Thoracic aorta (tissue), 2 donors: ENCODE data around the gene CABLES2. TPM values are rescaled to one million over a fixed set of nuclear protein-coding genes. Genes with fewer than 3 reads are reported as not detected.

Source experiments
- ATAC-seq: fragments of 150-250 bp; one replicate; pipeline ENCODE4 v1.8.0; 2017; ENCODE audit warnings: low read depth; ENCODE audit not compliant: insufficient number of reproducible peaks, low FRiP score
- DNase-seq: peaks from one replicate; pipeline ENCODE4 v3.0.0-alpha.2; 2020; ENCODE audit warnings: low spot score
- H3K27ac ChIP-seq, 2 donors: fragments of 200-600 bp; sonication (generic); 1 replicate in 1 of 2; 2 replicates in 1 of 2; pipeline ENCODE4 v1.5.1; 2016; ENCODE audit warnings: mild to moderate bottlenecking in 2 of 2, moderate library complexity in 2 of 2
- H3K27me3 ChIP-seq: fragments of 200-600 bp; sonication (generic); replicated peaks from 2 replicates; pipeline ENCODE4 v1.6.0; 2016; ENCODE audit warnings: mild to moderate bottlenecking; ENCODE audit not compliant: insufficient read depth
- H3K36me3 ChIP-seq: fragments of 200-600 bp; sonication (generic); one replicate; pipeline ENCODE4 v1.5.1; 2016
- H3K4me1 ChIP-seq, 2 donors: fragments of 200-600 bp; sonication (generic); 1 replicate in 1 of 2; 2 replicates in 1 of 2; pipeline versions ENCODE4 v1.5.1 to v1.6.0; 2016; ENCODE audit warnings: low read depth in 2 of 2, mild to moderate bottlenecking in 1 of 2; ENCODE audit not compliant: control insufficient read depth in 1 of 2
- H3K4me3 ChIP-seq: fragments of 200-600 bp; sonication (generic); 2 replicates; pipeline ENCODE4 v1.5.1; 2016; ENCODE audit warnings: mild to moderate bottlenecking
- H3K9me3 ChIP-seq: fragments of 200-600 bp; sonication (generic); 2 replicates; pipeline ENCODE4 v1.5.1; 2016
- CTCF ChIP-seq: fragments of 200-600 bp; sonication (generic); IDR thresholded peaks from one replicate; pipeline ENCODE4 v1.5.1; 2019; ENCODE audit warnings: antibody characterized with exemption
- total RNA-seq, 2 donors: library from RNA; depleted of rRNA; stranded (reverse); fragments of >200 nt; gene quantifications; one replicate each; pipeline versions ENCODE4 v1.1.0 to v1.2.3, GENCODE V29; 2016

The CABLES2 gene
- total RNA-seq, 2 donors from 2014 or later: 2.1 to 9.2 TPM

GRCh38 chr20:62362991-62363919 lies 43.8 kb downstream of the CABLES2 start:
- ATAC-seq: no peak
- no peak for DNase-seq
- H3K9me3 ChIP-seq: no peaks in the 10 kb centered on the region
- no peak overlapping the region for H3K4me3 ChIP-seq
- no peak for TF ChIP-seq CTCF
- H3K27ac ChIP-seq: peak overlapping the region; percentile 20 to 95
- H3K4me1 ChIP-seq: peaks cover 60 to 87% of the 10 kb centered on the region in 2 donors
- H3K27me3 ChIP-seq: no peaks in the 10 kb centered on the region
- H3K36me3 ChIP-seq: no peaks in the 10 kb centered on the region

GRCh38 chr20:62362590-62362940 lies 44.5 kb downstream of the CABLES2 start:
- Histone ChIP-seq H3K36me3 (no peaks in the 10 kb centered on the region), H3K27me3 (no peaks in the 10 kb centered on the region), H3K27ac (peak overlapping the region; percentile 20 to 95), H3K4me1 (peaks cover 60 to 87% of the 10 kb centered on the region in 2 donors), H3K9me3 (no peaks in the 10 kb centered on the region), H3K4me3 (peak overlapping the region; percentile 16)
- no peak for TF ChIP-seq CTCF
- DNase-seq (no peak), ATAC-seq (no peak)

GRCh38 chr20:62361799-62362589 lies 45.1 kb downstream of the CABLES2 start:
- no peak for TF ChIP-seq CTCF
- Histone ChIP-seq H3K27ac (peak overlapping the region; percentile 40 to 95), H3K9me3 (no peaks in the 10 kb centered on the region), H3K4me3 (peak overlapping the region; percentile 16), H3K4me1 (peaks cover 62 to 90% of the 10 kb centered on the region in 2 donors), H3K36me3 (no peaks in the 10 kb centered on the region), H3K27me3 (no peaks in the 10 kb centered on the region)
- no peak for ATAC-seq
- DNase-seq: no peak

GRCh38 chr20:62360854-62361798 lies 46.0 kb downstream of the CABLES2 start:
- Histone ChIP-seq H3K36me3 (no peaks in the 10 kb centered on the region), H3K4me1 (peaks cover 69 to 95% of the 10 kb centered on the region in 2 donors), H3K27me3 (no peaks in the 10 kb centered on the region), H3K27ac (peak overlapping the region; percentile 40 to 95), H3K4me3 (no peak overlapping the region), H3K9me3 (no peaks in the 10 kb centered on the region)
- ATAC-seq: no peak
- TF ChIP-seq CTCF: no peak
- DNase-seq: no peak
